Activated CD4-positive, alpha-beta T cell treated with anti-CD3 and anti-CD28 coated beads for 48 hours (primary cell): Measurements from ENCODE around the gene CEP41.

Experiments
- DNase-seq: peaks from one replicate; pipeline ENCODE4 v3.0.0-alpha.2; 2020

The CEP41 gene

DNA sequence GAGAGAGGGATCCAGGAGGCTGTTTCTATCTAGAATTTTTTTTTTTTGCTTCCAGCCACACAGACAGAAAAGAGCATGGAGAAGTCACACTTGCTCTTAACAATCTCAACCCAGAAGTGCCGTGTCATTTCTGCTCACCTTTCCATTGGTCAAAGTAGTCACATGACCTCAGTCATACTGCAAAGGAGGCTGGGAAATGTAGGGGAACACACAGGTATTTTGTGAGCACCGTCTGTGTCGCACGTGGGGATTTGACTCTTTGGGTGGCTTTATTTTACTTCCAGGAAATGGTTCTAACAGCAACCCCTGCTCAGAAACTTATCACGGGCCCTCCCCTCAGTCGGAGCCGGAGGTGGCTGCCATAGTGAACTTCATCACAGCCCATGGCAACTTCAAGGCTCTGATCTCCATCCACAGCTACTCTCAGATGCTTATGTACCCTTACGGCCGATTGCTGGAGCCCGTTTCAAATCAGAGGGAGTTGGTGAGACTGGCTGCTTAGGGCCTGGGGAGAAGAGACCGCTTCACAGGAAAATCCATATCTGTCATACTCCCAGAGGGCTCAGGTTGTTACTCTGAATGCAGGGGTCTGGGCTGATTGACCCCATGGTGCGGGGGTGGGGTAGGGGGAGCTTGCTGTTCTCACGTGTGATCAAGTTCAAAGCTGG lies 73.6 kb downstream of the CEP41 start:
- DNase-seq, result peak; percentile 16

- DNase-seq, result no peak
Observed at GRCh38 chr7:130366564-130366963, 74.3 kb downstream of the CEP41 start.

DNA sequence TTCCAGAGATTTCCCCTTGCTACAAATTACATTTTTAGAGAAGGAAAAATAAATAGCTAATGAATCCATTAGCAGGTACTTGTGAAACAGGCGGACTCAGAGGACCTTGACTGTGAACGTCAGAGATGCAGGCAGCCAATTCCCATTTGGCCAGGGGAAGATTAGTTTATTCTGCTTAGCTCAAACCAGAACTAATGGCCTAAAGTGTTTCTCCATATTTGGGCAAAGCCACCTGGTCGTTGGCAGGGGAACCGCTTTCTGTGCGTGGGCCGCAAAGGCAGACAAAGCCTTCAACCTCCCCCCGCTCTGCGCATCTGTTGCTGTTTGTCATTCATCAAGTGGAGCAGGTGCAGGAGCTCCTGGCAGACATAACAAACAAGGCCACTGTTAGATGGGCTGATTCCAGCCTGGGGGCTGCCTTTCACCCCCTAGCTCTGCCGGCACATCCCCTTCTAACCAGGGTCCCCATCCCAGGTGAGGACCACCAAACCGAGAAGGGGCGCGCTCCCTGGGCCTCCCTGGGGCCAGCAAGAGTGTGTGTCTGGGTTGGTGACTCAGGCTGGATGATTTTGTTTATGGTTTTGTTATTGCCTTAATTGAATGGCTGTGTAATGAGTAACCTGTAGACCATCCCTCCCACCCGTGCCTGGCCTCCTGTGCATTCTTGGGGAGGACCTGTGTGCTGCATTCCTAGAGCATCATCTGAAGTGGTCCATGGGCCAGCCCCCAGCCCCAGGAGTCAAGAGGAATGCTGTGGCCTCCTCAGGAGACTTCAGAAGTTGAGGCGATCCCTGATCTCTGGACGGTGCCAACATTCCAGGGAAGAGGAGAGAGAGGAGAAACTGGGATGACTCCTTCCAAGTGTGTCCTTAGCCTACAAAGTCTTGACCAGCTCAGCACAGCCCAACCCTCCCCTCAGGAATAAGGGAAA lies 75.0 kb downstream of the CEP41 start:
- DNase-seq, result peak; percentile 53

- no peak for DNase-seq
Observed at GRCh38 chr7:130365088-130365487, 75.7 kb downstream of the CEP41 start.

- no peak for DNase-seq
Observed at GRCh38 chr7:130364451-130364850, 76.4 kb downstream of the CEP41 start.

- DNase-seq, result peak; percentile 82
Observed at GRCh38 chr7:130363026-130363847, 77.6 kb downstream of the CEP41 start.

DNA sequence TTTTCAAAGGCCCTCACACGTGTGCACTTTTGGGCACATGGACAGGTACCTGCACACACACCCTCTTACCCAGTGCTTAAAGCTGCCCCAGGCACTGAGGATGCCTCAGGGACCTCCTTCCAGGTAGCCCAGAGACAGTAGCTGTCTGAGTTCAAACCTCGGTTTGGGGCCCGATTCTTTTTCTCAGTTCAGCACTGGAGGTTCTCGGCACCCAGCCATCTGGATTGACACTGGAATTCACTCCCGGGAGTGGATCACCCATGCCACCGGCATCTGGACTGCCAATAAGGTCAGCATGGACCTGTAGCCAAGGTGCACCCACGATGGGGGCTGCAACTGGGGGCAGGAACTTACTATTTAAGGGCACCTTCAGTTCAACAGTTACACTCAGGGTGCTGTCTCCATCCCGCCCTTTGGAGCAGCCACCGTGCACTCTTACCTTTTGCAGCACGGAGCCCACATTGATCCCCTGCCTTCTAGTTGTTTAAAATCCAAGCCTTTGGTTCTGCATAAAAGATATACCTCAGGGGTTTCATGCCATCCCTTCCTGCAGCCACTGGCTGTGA lies 78.5 kb downstream of the CEP41 start:
- no peak for DNase-seq

GRCh38 chr7:130361681-130362080 lies 79.1 kb downstream of the CEP41 start:
- DNase-seq, result no peak

DNA sequence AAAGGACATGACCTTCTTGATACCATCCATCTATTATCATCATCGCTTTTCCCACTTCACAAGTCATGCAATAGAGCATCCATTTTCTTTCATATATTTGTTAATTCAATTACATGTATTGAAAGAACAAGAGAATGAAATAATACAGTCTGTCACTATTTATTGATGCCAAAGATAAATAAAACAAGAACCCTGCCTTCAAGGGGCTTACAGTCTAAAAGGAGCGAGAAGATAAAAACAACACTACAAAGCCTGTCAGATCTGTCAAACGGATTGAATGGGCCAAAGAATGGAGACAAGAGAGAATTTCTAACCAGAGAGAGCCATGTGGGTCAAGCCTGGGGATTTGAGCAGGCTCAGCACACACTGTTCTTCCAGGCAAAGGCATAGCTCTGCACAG lies 80.3 kb downstream of the CEP41 start:
- no peak for DNase-seq

DNA sequence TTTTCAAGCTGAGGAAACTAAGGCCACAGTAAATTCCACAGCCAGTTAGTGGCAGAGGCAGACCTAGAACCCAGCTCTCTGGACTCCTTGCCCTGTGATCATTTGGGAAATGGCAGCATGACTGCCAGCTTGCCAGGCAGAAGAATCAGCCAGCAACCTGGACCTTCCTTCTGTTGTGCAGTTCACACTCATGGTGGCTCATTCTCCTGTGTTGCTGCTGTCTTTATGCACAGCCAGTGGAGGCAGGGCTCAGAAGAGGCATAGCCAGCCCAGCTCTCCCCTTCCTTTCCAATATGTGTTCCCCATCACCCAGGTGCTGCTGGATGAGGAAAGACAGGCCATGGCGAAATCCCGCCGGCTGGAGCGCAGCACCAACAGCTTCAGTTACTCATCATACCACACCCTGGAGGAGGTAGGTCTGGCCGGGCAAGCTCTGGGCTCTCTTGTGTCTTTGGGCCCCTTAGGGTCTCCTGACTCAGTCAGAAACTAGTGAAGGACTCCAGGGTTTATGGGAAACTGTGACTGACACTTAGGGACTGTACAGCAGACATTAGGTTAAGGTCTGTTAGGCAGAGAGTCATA lies 81.4 kb downstream of the CEP41 start:
- no peak for DNase-seq

DNA sequence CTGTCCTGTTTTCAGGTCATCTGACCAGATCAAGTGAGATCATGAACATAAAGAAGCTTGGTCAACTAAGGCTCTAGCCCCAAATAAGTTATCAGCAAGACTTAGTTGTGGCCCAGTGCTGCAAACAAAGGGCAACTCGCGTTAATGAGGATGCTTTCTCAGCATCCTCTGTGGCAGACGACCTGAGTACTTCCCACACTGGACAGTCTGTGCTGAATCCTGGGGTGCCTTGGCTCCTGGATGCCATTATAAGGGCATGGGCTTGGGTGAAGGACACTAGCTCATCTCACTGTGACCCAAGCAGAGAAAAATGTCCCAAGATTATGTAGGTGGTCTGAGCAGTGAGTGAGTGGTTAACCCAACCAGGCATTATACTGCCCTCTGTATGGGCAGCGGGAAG lies 82.3 kb downstream of the CEP41 start:
- no peak for DNase-seq

GRCh38 chr7:130356876-130357611 lies 83.8 kb downstream of the CEP41 start:
- DNase-seq, result peak; percentile 30

- no peak for DNase-seq
Observed at GRCh38 chr7:130356121-130356875, 84.5 kb downstream of the CEP41 start.

DNA sequence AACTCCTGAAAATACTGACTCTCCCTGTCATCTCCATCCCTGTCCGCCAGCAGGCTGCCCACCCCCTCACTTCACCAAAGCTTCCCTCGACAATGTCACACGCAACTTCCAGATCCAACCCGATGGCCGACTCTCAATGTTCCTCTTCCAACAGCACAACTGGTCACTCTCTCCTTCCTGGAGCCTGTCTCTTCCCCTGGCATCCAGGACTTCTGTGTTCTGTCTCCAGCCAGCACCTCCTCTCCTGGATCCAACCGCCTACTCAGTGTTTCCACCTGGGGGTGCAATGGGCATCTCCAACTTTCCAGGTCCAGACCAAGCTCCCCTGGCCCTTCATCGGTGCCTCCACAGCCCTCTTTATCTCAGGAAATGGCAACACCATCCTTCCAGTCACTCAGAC lies 87.6 kb downstream of the CEP41 start:
- DNase-seq, result no peak

GRCh38 chr7:130352194-130353074 lies 88.4 kb downstream of the CEP41 start:
- DNase-seq, result no peak

- no peak for DNase-seq
Observed at GRCh38 chr7:130351791-130352090, 89.1 kb downstream of the CEP41 start.

- no peak for DNase-seq
Observed at GRCh38 chr7:130350945-130351790, 89.6 kb downstream of the CEP41 start.

- DNase-seq, result no peak
Observed at GRCh38 chr7:130349911-130350782, 90.7 kb downstream of the CEP41 start.
